Lung (tissue), 12 donors: ENCODE results near the gene OXNAD1. TPM values are rescaled to one million over a fixed set of nuclear protein-coding genes. Genes with fewer than 3 reads are reported as not detected.
A peak's percentile ranks its signal among the peaks of the same experiment; 100 is the strongest.

Experiments
- ATAC-seq: fragments of 200-7000 bp; cut with Tn5 transposase; one replicate; pipeline ENCODE4 v1.9.1; 2020; ENCODE audit warnings: moderate number of reproducible peaks; ENCODE audit not compliant: insufficient read depth, low FRiP score
- DNase-seq, 3 donors: peaks; one replicate each; pipeline ENCODE4 v3.0.0-alpha.2; 2013 to 2017
- H3K27ac ChIP-seq, 2 donors: one replicate each; pipeline ENCODE4 v1.5.1; 2013; ENCODE audit warnings: mild to moderate bottlenecking in 2 of 2, moderate library complexity in 2 of 2, control low read depth in 1 of 2, inconsistent platforms in 1 of 2, low read depth in 1 of 2, low read length in 1 of 2
- H3K27me3 ChIP-seq, 3 donors: one replicate each; pipeline ENCODE4 v1.5.1; 2013; ENCODE audit warnings: low read length in 2 of 3; ENCODE audit not compliant: control insufficient read depth in 3 of 3, insufficient read depth in 3 of 3
- H3K36me3 ChIP-seq, 4 donors: one replicate each; pipeline ENCODE4 v1.5.1; 2013; ENCODE audit warnings: low read length in 4 of 4, mild to moderate bottlenecking in 1 of 4, moderate library complexity in 1 of 4; ENCODE audit not compliant: control insufficient read depth in 4 of 4, insufficient read depth in 4 of 4
- H3K4me1 ChIP-seq, 5 donors: one replicate each; pipeline ENCODE4 v1.5.1; 2013; ENCODE audit warnings: low read length in 5 of 5, mild to moderate bottlenecking in 2 of 5, moderate library complexity in 1 of 5; ENCODE audit not compliant: control insufficient read depth in 5 of 5, insufficient read depth in 5 of 5
- H3K4me3 ChIP-seq: one replicate; pipeline ENCODE4 v1.5.1; 2013; ENCODE audit warnings: mild to moderate bottlenecking, control low read depth, moderate library complexity
- H3K9ac ChIP-seq, 2 donors: one replicate each; pipeline ENCODE4 v1.5.1; 2013; ENCODE audit warnings: low read length in 2 of 2, control low read depth in 1 of 2; ENCODE audit not compliant: insufficient read depth in 1 of 2
- H3K9me3 ChIP-seq, 4 donors: one replicate each; pipeline ENCODE4 v1.5.1; 2013; ENCODE audit warnings: low read length in 3 of 4, mild to moderate bottlenecking in 1 of 4, moderate library complexity in 1 of 4; ENCODE audit not compliant: control insufficient read depth in 4 of 4, insufficient read depth in 3 of 4
- WGBS, 2 donors: extraction: QIAGEN DNeasy Blood & Tissue Kit; methylation state at CpG; one replicate each; pipeline ENCODE4 v1.1.7; 2013; 5-methylcytosine and 5-hydroxymethylcytosine counted together
- polyA plus RNA-seq, 2 donors: library from polyadenylated mRNA; stranded (reverse); fragments of 200-250 nt; gene quantifications; one replicate each; pipeline ENCODE4 v1.2.1, GENCODE V29; 2013
- total RNA-seq, 2 donors: library from RNA; depleted of rRNA in 1 of 2; stranded (reverse); fragments of >200 nt in 1 of 2; gene quantifications; one replicate each; pipeline ENCODE4 v1.2.1, GENCODE V29; 2014 to 2021
- TF ChIP-seq, protein P1 (sequence below): IDR thresholded peaks from 2 replicates; pipeline ENCODE4 v1.5.1; 2012; ENCODE audit warnings: mild to moderate bottlenecking; ENCODE audit errors: control extremely low read depth, extremely low read depth
- donor health status: control.
- donor health status: control.
- donor health status: Bipolar disorder and iron deficiency.
- donor health status: healthy.
- donor health status: DM: yes; HTN: yes; CAD: no.

OXNAD1 gene
- total and polyA plus RNA-seq, 4 donors = 4.4 to 23.4 (median 9.4) TPM

DNA sequence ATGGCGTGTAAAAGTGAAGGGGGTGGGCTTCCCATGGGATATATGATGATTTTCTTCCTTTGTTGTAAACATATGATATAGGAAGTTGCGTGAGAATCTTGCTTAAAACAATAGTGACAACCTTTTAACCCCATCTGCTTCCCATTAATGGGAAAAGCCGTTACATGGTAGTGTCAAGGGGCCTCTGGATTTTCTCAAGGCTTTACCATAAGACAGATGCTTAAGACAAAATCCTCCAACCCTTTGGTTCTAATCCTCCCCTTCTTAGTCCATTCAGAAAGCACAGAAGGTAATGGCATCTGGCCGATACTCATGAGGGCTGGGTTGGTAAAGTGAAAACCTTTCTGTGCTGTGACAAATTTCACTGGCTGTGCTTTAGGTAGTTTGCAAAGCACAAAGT lies 25.2 kb upstream of the OXNAD1 start:
- no peaks in the 10 kb centered on the region for H3K27me3 ChIP-seq
- ATAC-seq (no peak), DNase-seq (no peak)
- H3K9ac ChIP-seq = no peak overlapping the region
- H3K9me3 ChIP-seq = no peaks in the 10 kb centered on the region
- no peak overlapping the region for H3K27ac ChIP-seq
- H3K4me1 ChIP-seq = peaks cover 0 to 12% (median 6%) of the 10 kb centered on the region in 5 donors
- H3K36me3 ChIP-seq = no peaks in the 10 kb centered on the region
- TF ChIP-seq, protein P1, sequence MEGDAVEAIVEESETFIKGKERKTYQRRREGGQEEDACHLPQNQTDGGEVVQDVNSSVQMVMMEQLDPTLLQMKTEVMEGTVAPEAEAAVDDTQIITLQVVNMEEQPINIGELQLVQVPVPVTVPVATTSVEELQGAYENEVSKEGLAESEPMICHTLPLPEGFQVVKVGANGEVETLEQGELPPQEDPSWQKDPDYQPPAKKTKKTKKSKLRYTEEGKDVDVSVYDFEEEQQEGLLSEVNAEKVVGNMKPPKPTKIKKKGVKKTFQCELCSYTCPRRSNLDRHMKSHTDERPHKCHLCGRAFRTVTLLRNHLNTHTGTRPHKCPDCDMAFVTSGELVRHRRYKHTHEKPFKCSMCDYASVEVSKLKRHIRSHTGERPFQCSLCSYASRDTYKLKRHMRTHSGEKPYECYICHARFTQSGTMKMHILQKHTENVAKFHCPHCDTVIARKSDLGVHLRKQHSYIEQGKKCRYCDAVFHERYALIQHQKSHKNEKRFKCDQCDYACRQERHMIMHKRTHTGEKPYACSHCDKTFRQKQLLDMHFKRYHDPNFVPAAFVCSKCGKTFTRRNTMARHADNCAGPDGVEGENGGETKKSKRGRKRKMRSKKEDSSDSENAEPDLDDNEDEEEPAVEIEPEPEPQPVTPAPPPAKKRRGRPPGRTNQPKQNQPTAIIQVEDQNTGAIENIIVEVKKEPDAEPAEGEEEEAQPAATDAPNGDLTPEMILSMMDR = no peak
- 71 to 81% methylated on average over 4 of the region's 4 CpGs for WGBS, 2 donors
- H3K4me3 ChIP-seq = no peak overlapping the region

DNA sequence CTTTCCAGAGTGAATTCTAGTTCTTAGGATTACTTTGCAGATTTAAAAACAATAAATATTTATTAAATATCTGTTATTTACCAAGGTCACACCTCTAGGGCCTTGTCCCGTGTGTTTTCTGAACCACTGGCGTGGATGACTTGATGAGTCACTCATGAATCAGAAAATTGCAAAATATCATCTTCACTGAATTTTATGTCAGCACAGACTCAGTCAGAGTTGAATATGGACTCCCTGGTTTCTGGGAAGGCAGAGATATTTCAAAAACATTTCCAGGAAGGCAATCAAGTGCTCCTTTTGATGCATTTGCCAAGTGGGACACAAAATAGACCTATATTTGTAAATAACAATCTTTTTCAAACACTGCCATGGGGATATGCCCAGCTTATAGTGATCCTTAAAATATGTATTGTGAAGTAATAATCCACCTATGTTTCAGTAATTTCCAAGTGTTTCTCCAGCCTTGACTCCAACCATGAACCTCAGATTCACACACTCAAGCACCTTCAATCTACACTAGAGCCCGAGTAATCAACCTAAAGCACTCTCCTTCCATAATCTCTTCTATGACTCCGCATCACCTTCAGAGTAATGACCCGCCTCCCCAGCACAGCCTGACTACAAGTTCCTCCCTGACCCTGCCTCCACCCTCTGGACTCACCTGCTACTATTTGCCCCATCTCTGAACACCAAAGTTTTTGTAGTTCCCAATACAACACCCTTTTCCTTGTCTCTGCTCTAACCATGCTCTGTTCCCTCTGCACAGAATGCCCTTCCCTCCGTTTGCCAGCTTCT lies 24.6 kb upstream of the OXNAD1 start:
- Histone ChIP-seq H3K27ac (peak overlapping the region in 1 of 2 donors; percentile 45), H3K9me3 (no peaks in the 10 kb centered on the region), H3K9ac (no peak overlapping the region), H3K4me1 (peaks cover 0 to 12% (median 7%) of the 10 kb centered on the region in 5 donors), H3K4me3 (no peak overlapping the region), H3K27me3 (no peaks in the 10 kb centered on the region), H3K36me3 (no peaks in the 10 kb centered on the region)
- TF ChIP-seq, protein P1 = no peak
- DNase-seq (no peak), ATAC-seq (no peak)
- WGBS, 2 donors = 69 to 71% methylated on average over 6 of the region's 6 CpGs

DNA sequence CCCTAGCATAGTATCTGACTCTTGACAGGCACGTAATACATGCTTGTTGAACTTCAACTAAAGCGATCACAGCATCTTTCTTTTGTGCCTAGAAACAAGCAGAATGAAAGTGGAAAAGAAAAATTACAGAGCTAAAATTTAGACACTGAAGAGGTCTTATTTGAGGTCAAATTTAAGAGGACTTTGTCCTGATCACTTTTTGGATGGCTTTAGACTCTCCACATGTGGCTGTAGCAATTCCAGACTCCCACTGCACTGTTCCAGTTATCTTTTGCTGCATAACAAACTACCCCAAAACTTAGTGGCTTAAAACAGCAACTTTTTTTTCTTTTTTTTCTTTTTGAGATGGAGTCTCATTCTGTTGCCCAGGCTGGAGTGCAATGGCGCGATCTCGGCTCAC lies 23.8 kb upstream of the OXNAD1 start:
- DNase-seq = no peak
- H3K9ac ChIP-seq = no peak overlapping the region
- no peak overlapping the region for H3K4me3 ChIP-seq
- no peaks in the 10 kb centered on the region for H3K27me3 ChIP-seq
- no peaks in the 10 kb centered on the region for H3K9me3 ChIP-seq
- 97 to 99% methylated on average over 5 of the region's 5 CpGs for WGBS, 2 donors
- TF ChIP-seq, protein P1 = no peak
- no peak for ATAC-seq
- H3K36me3 ChIP-seq = no peaks in the 10 kb centered on the region
- peaks cover 0 to 12% (median 7%) of the 10 kb centered on the region in 5 donors for H3K4me1 ChIP-seq
- no peak overlapping the region for H3K27ac ChIP-seq
